Lower leg skin (tissue), 4 donors: ENCODE results near the gene TUFT1. TPM values are rescaled to one million over a fixed set of nuclear protein-coding genes. Genes with fewer than 3 reads are reported as not detected.
"Not testable (repeated sequence)": the region's sequence is repeated elsewhere in the genome, so short reads cannot be mapped to it uniquely, and the experiment has no call there.

ENCODE experiments used
- DNase-seq, 2 donors: peaks; one replicate each; pipeline ENCODE4 v3.0.0-alpha.2; 2019; ENCODE audit warnings: low spot score in 2 of 2
- H3K4me3 ChIP-seq: fragments of 200-600 bp; sonication (generic); 2 replicates; pipeline ENCODE4 v1.5.1; 2017; ENCODE audit warnings: mild to moderate bottlenecking, low read depth; ENCODE audit not compliant: poor library complexity, severe bottlenecking
- POLR2A ChIP-seq, 2 donors: fragments of 450-650 bp; IDR thresholded peaks; one replicate each; pipeline ENCODE4 v1.6.1; 2016 to 2017; ENCODE audit warnings: antibody characterized with exemption in 2 of 2, mild to moderate bottlenecking in 1 of 2, moderate library complexity in 1 of 2
- WGBS, 2 donors: methylation state at CpG; one replicate each; pipeline ENCODE4 v1.1.5; 2018; 5-methylcytosine and 5-hydroxymethylcytosine counted together
- intact Hi-C: fragments of 100-400 bp; cut with DNase I; formaldehyde crosslinking; loops from one replicate; pipeline ENCODE4 v1.15.0; 2023; ENCODE audit warnings: low total_unique reads
- total RNA-seq, 4 donors: library from RNA; depleted of rRNA; stranded (reverse); fragments of >200 nt; gene quantifications; one replicate each; pipeline ENCODE4 v1.1.0, GENCODE V29; 2016
- TF ChIP-seq, protein P1 (sequence below), 3 donors: fragments of 450-650 bp; IDR thresholded peaks; one replicate each; pipeline ENCODE4 v1.5.1; 2016; ENCODE audit warnings: antibody characterized with exemption in 3 of 3, mild to moderate bottlenecking in 3 of 3, moderate library complexity in 2 of 3

The TUFT1 gene
- total RNA-seq, 4 donors from 2014 or later: 140 to 186 (median 161) TPM

DNA sequence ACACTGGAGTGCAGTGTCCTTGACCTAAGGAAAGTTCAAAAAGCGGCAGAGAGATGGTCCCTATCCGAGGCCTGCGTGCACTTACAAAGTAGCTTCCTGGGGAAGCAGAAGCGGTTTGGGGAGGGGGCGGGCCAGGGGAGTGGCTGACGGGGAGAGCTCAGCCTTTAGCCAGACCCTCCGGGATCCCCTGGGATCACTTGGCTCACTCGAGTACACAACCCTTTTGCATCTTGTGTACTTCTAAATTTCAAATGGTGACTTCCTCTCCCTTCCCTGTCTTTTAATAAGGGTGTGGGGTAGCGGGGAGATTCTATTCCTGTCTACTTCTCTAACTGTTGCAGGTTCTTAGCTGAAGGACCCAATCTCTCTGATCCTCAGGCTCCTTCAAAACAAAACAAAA, 53.6 kb downstream of the TUFT1 start:
- intact Hi-C loops: loop anchor here (10.0 kb wide), 1 partner anchor 141 kb away; no protein-coding TSS in a partner anchor
- no peak overlapping the region for H3K4me3 ChIP-seq
- DNase-seq: peak in 1 of 2 donors; percentile 70
- TF ChIP-seq POLR2A (IDR thresholded peaks at IDR 0.05): no peak
- TF ChIP-seq, protein P1, sequence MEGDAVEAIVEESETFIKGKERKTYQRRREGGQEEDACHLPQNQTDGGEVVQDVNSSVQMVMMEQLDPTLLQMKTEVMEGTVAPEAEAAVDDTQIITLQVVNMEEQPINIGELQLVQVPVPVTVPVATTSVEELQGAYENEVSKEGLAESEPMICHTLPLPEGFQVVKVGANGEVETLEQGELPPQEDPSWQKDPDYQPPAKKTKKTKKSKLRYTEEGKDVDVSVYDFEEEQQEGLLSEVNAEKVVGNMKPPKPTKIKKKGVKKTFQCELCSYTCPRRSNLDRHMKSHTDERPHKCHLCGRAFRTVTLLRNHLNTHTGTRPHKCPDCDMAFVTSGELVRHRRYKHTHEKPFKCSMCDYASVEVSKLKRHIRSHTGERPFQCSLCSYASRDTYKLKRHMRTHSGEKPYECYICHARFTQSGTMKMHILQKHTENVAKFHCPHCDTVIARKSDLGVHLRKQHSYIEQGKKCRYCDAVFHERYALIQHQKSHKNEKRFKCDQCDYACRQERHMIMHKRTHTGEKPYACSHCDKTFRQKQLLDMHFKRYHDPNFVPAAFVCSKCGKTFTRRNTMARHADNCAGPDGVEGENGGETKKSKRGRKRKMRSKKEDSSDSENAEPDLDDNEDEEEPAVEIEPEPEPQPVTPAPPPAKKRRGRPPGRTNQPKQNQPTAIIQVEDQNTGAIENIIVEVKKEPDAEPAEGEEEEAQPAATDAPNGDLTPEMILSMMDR (IDR thresholded peaks at IDR 0.05): no peak
- WGBS, 2 donors: 35 to 37% methylated on average over 9 of the region's 9 CpGs

GRCh38 chr1:151594143-151594625, 54.1 kb downstream of the TUFT1 start:
- 11 to 15% methylated on average over 12 of the region's 12 CpGs for WGBS, 2 donors
- DNase-seq: peak; percentile 66 to 94
- TF ChIP-seq, protein P1 (IDR thresholded peaks at IDR 0.05): peak in 1 of 3 donors; percentile 68
- TF ChIP-seq POLR2A (IDR thresholded peaks at IDR 0.05): no peak
- intact Hi-C loops: loop anchor here (10.0 kb wide), 1 partner anchor 141 kb away; no protein-coding TSS in a partner anchor
- no peak overlapping the region for H3K4me3 ChIP-seq

DNA sequence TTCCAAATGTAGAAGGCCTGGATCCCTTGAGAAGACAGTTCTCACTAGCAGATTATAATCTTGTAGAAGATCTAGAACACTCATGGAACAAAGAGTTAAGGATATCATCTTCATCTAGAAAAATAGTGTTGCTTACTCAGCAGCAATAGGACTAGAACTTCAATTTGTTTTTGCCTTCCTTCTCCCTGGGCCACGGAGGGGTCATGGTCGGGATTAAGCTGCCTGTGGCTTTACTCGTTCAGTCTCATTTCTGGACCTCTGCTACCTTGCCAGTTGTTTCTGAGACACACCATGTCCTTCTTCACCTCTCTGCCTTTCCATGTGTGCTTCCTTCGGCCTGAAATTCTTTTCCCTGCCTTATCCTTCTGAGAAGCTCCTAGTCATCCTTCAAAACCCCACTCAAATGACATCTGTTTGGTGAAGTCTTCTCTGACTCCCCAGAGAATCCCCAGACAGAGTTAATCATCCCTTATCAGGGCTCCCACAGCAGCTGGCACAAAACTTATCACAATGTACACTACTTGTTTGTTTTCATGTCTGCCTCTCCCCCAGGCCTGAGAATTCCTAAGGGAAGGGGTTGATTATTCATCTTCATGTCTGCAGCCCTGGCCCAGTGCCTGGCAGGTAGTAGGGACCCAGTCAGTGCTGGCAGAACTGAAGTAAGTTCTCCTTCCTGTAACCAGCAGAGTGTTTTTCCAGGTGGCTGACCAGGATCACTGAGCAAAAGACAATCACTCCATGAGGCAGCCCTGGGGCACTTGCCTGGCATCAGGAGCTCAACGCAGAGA, 56.3 kb downstream of the TUFT1 start:
- DNase-seq: no peak
- TF ChIP-seq POLR2A (IDR thresholded peaks at IDR 0.05): no peak
- TF ChIP-seq, protein P1 (IDR thresholded peaks at IDR 0.05): no peak
- intact Hi-C loops: loop anchor here (10.0 kb wide), 1 partner anchor 138 kb away; no protein-coding TSS in a partner anchor
- no peak overlapping the region for H3K4me3 ChIP-seq
- WGBS, 2 donors: 85 to 88% methylated on average over 5 of the region's 5 CpGs

DNA sequence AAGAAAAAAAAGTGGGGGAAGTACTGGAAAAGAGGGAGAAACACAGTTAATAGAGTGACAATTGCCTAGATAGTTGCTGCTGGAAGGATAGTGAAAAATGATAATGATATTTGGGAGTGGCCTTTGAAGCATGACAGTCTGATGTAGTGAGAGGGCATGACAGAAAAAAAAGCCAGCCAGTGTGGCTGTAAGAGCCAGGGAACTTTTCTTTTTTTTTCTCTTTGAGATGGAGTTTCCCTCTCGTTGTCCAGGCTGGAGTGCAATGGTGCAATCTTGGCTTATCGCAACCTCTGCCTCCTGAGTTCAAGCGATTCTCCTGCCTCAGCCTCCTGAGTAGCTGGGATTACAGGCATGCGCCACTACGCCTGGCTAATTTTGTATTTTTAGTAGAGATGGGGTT, 62.4 kb downstream of the TUFT1 start:
- intact Hi-C loops, H3K4me3 ChIP-seq, DNase-seq: not testable (repeated sequence)
- 83 to 88% methylated on average over 5 of the region's 5 CpGs for WGBS, 2 donors

GRCh38 chr1:151604291-151604690, 64.2 kb downstream of the TUFT1 start:
- intact Hi-C loops: no loop called here
- no peak for TF ChIP-seq POLR2A (IDR thresholded peaks at IDR 0.05)
- TF ChIP-seq, protein P1 (IDR thresholded peaks at IDR 0.05): no peak
- WGBS, 2 donors: 79 to 80% methylated on average over 2 of the region's 2 CpGs
- no peak for DNase-seq
- H3K4me3 ChIP-seq: no peak overlapping the region

GRCh38 chr1:151606384-151606783, 66.3 kb downstream of the TUFT1 start:
- intact Hi-C loops: no loop called here
- H3K4me3 ChIP-seq: no peak overlapping the region
- no peak for TF ChIP-seq POLR2A (IDR thresholded peaks at IDR 0.05)
- TF ChIP-seq, protein P1 (IDR thresholded peaks at IDR 0.05): no peak
- DNase-seq: no peak
